ENCODE results near the gene GRAMD1B. TPM values are rescaled to one million over a fixed set of nuclear protein-coding genes. Genes with fewer than 3 reads are reported as not detected.

The GRAMD1B gene
- total RNA-seq, 3 donors from 2014 or later: 3.2 to 4.4 (median 4.1) TPM

DNA sequence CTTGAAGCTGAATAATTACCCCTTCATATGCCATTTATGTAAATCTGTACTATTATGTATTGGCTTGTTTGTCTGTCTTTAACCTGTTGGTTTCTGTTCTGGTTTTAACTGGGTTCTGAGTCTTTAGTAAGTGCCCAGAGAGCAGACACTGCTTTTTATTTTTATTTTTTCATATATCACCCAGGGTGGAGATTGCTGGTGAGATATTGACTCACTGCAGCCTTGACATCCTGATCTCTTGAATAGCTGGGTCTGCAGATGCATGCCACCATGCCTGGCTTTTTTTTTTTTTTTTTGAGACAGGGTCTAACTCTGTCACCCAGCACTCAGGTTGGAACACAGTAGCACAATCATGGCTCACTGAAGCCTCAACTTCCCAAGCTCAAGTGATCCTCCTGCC lies 19.4 kb downstream of the GRAMD1B start:
- H3K4me3 ChIP-seq: no peak overlapping the region
- H3K9me3 ChIP-seq: no peaks in the 10 kb centered on the region
- intact Hi-C loops (cut with DNase I, micrococcal nuclease): no loop called here
- TF ChIP-seq, protein P1, sequence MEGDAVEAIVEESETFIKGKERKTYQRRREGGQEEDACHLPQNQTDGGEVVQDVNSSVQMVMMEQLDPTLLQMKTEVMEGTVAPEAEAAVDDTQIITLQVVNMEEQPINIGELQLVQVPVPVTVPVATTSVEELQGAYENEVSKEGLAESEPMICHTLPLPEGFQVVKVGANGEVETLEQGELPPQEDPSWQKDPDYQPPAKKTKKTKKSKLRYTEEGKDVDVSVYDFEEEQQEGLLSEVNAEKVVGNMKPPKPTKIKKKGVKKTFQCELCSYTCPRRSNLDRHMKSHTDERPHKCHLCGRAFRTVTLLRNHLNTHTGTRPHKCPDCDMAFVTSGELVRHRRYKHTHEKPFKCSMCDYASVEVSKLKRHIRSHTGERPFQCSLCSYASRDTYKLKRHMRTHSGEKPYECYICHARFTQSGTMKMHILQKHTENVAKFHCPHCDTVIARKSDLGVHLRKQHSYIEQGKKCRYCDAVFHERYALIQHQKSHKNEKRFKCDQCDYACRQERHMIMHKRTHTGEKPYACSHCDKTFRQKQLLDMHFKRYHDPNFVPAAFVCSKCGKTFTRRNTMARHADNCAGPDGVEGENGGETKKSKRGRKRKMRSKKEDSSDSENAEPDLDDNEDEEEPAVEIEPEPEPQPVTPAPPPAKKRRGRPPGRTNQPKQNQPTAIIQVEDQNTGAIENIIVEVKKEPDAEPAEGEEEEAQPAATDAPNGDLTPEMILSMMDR (IDR thresholded peaks at IDR 0.05): no peak
- H3K36me3 ChIP-seq (ENCODE audit: low read depth): no peaks in the 10 kb centered on the region
- H3K4me1 ChIP-seq (ENCODE audit: low read depth): no peaks in the 10 kb centered on the region
- ATAC-seq (no peak), DNase-seq (no peak)

DNA sequence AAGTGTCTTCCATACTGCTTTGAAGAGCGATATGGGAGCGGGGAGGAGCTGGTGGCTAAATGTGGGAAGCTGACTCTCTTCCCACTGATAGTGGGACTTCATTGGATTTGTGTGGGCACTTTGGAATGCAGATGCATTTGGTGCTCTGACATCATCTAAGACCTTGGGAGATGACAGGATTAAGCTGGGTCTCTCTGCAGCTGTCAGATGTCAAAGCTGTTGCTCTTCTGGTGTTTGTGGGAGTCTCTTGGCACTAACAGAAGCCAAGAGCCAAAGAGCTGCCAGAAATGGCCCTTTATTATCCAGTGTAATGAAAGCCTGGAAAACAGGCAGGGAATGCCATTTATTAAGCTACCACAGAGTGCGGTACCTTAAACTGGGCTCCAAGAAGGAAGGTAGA lies 20.6 kb downstream of the GRAMD1B start:
- Histone ChIP-seq H3K36me3 (ENCODE audit: low read depth) (no peaks in the 10 kb centered on the region), H3K4me1 (ENCODE audit: low read depth) (no peaks in the 10 kb centered on the region), H3K9me3 (no peaks in the 10 kb centered on the region), H3K4me3 (no peak overlapping the region)
- no peak for ATAC-seq
- no peak for DNase-seq
- intact Hi-C loops (cut with DNase I, micrococcal nuclease): no loop called here
- TF ChIP-seq, protein P1 (IDR thresholded peaks at IDR 0.05): no peak

DNA sequence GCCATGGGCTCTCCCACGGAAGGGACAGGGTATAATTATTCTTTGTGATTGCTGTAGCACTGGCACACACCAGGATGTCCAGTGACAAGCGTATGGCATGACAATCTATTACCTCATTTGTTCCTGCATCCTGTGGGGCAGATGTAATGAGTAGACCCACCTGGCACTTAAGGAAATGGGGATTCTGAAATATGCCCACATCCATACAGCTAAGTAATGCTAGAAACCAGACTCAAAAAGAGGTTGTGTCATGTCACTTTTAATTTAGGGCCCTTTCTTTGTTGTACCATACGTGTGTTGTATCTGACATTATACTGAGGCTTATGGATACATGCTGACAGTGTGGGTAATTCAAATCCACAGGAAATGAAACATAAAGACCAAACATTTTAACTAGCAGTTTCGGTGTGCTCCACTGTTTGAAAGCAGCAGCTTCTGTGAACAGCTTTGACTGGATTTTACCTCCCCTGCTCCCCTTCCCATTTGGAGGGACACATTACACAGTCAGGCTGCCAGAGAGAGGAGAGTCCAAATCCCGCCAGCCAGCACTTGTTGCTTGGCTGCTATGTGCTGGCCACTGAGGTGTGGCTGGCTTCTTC lies 21.2 kb downstream of the GRAMD1B start:
- no peaks in the 10 kb centered on the region for H3K9me3 ChIP-seq
- ATAC-seq: no peak
- no peaks in the 10 kb centered on the region for H3K36me3 ChIP-seq (ENCODE audit: low read depth)
- H3K4me1 ChIP-seq (ENCODE audit: low read depth): no peaks in the 10 kb centered on the region
- TF ChIP-seq, protein P1 (IDR thresholded peaks at IDR 0.05): no peak
- intact Hi-C loops (cut with DNase I, micrococcal nuclease): no loop called here
- H3K4me3 ChIP-seq: no peak overlapping the region
- no peak for DNase-seq

DNA sequence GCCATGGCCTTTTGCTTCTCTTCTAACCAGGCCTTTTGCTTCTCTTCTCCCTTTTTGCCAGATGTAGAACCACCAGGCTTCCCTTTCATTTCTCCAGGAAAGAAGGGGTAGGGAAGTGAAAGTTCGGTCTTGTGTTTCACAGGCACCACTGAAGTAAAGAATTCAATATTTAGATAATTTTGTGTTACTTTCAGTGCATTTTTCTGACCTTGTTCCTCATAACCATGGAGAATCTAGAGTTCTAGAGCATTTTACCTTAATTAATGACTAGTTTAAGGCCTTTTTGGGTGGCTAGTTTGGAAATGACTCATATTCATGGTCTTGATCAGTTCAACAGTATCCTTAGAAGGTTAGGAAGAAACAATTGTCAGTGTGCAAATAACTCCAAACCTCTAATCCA lies 22.7 kb downstream of the GRAMD1B start:
- H3K4me1 ChIP-seq (ENCODE audit: low read depth): no peaks in the 10 kb centered on the region
- H3K9me3 ChIP-seq: no peaks in the 10 kb centered on the region
- intact Hi-C loops (cut with DNase I, micrococcal nuclease): no loop called here
- TF ChIP-seq, protein P1 (IDR thresholded peaks at IDR 0.05): no peak
- H3K4me3 ChIP-seq: no peak overlapping the region
- no peak for ATAC-seq
- DNase-seq: no peak
- H3K36me3 ChIP-seq (ENCODE audit: low read depth): no peaks in the 10 kb centered on the region

DNA sequence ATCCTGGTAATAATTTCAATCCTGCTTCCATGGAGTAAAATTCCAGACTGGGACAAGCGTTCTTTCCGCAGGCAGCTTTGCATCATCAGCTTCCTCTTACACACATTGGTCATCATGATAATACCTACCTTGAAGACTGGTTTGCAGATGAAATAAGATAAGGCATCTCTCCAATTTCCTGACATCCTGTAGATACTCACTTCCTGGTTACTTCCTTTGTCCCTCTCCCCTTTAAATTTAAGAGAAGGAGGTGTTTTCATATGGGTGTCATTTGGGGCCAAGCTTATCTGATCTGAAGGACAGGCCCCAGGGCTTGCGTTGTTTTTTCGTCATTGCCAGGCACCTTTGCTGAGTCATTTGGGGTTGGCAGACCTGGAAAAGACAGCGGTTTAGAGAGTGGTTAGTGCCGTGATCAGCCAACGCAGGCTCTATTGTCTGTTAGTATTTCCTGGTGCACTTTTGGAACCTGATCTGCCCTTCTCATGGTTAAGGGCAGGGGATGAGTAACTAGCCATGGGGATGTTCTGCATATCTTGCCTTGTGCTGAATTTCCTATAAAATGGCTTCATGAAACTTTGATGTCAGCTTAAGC lies 24.1 kb downstream of the GRAMD1B start:
- TF ChIP-seq, protein P1 (IDR thresholded peaks at IDR 0.05): no peak
- peak; percentile 36 for ATAC-seq
- intact Hi-C loops (cut with DNase I, micrococcal nuclease): no loop called here

More for the DNA sequence above, 24.1 kb downstream of the GRAMD1B start:
- no peak for DNase-seq
- no peaks in the 10 kb centered on the region for H3K4me1 ChIP-seq (ENCODE audit: low read depth)
- H3K9me3 ChIP-seq: no peaks in the 10 kb centered on the region
- H3K4me3 ChIP-seq: no peak overlapping the region
- H3K36me3 ChIP-seq (ENCODE audit: low read depth): no peaks in the 10 kb centered on the region

Measured in mucosa of descending colon (tissue), 3 donors.